GM12874 (cell line): ENCODE measurements around the gene ARHGAP8.

Source experiments
- TF ChIP-seq, protein P1 (sequence below): IDR thresholded peaks from 2 replicates; pipeline ENCODE4 v1.5.1; 2011; ENCODE audit warnings: low read depth, mild to moderate bottlenecking, control low read depth, low read length, moderate library complexity; ENCODE audit not compliant: insufficient read depth

The ARHGAP8 gene

GRCh38 chr22:44736581-44737405 lies 15.6 kb upstream of the ARHGAP8 start:
- TF ChIP-seq, protein P1, sequence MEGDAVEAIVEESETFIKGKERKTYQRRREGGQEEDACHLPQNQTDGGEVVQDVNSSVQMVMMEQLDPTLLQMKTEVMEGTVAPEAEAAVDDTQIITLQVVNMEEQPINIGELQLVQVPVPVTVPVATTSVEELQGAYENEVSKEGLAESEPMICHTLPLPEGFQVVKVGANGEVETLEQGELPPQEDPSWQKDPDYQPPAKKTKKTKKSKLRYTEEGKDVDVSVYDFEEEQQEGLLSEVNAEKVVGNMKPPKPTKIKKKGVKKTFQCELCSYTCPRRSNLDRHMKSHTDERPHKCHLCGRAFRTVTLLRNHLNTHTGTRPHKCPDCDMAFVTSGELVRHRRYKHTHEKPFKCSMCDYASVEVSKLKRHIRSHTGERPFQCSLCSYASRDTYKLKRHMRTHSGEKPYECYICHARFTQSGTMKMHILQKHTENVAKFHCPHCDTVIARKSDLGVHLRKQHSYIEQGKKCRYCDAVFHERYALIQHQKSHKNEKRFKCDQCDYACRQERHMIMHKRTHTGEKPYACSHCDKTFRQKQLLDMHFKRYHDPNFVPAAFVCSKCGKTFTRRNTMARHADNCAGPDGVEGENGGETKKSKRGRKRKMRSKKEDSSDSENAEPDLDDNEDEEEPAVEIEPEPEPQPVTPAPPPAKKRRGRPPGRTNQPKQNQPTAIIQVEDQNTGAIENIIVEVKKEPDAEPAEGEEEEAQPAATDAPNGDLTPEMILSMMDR: no peak

DNA sequence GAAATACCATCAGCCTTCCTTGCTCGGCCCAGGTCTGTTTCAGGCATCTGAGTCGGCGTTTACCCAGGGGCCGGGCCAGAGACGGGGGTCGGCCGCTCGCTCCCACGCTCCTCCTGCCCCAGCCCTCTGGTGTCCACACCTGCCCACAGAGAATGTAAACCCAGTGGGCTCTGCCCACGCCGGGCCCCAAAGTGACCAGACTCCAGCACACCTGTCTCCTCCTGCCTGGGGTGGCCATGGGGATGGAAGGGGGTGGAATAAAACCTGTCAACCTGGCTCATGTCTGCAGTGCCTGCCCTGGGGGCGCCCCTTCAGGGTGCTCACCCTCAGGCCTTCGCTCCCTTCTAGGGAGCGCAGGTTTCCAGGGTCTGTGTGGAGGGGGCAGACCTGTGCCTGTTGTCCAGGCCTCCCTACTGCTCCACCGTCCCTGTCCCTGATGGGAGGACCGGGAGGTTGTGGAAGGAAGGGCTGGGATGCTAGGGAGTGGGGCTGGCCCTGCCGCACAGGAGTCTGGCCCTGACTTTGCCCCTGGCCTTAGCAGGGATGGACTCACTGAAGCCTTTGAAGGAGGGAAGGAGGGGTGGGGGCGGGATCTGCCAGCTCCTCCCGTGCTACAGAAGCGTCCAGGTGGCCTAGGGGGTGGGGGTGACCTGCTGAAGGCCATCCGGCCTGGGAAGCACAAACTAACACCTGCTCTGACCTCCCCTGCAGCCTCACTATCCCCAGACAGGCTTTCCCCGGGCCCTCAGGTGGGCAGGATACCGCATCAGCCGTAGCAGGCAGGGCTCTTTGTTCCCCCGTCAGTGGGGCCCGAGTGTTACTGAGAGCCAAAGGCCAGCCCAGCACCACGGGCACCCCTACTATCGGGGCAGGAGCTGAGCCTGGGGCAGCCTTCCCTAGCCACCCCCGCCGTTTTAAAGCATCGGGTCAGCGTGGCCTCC lies 14.7 kb upstream of the ARHGAP8 start:
- TF ChIP-seq, protein P1: no peak

DNA sequence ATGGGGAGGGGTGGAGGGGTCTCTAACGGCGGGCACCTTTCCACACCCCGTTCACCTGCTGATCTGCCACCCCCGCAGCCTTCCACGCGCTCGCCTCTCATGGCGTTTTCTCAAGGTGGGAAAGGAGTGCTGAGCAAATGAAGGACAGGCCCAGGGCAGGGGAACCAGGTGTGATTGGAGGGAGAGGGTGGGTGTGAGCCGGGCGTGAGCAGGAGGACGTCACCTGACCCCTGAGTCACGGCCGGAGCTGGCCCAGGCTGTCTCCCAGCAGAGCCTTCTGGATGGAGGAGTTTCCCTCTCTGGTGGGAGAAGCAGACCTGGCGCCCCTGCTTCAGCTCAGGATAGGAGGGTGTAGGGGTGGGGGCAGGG lies 14.0 kb upstream of the ARHGAP8 start:
- TF ChIP-seq, protein P1: no peak

DNA sequence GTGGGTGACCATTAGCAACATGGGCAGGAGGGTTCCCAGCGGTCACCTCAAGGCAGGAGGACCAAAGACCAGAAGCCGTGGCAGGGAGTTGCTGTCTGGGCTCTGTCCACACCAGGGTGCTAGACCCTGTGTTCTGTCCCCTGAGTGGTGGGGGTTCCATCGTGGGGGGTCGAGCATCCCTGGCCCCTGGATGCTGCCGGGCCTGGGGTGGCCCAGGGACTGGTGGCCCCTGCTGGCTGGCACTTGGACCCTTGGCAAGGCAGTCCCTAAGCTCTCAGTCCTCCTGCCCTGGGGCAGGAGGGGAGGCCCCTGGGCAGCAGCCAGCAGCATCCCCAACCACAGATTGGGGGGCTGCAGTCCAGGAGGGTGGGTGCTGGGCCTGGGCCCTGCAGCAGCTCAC lies 13.4 kb upstream of the ARHGAP8 start:
- TF ChIP-seq, protein P1: no peak

- TF ChIP-seq, protein P1: no peak
These were observed 12.1 kb upstream of the ARHGAP8 start for GRCh38 chr22:44740307-44740706.

- TF ChIP-seq, protein P1: no peak
These were observed 10.4 kb upstream of the ARHGAP8 start for GRCh38 chr22:44741929-44742328.

GRCh38 chr22:44743247-44743646 lies 9.1 kb upstream of the ARHGAP8 start:
- TF ChIP-seq, protein P1: no peak
